Trophoblast cell (in vitro differentiated cells and primary cell): Measurements from ENCODE around the gene TRPC4AP.

Experiments
- DNase-seq, 2 donors: peaks; one replicate each; pipeline ENCODE4 v3.0.0-alpha.2; 2016
- H2AFZ ChIP-seq: 2 replicates; pipeline ENCODE4 v1.6.1; 2013; ENCODE audit warnings: low read length, moderate library complexity, mild to moderate bottlenecking; ENCODE audit not compliant: insufficient read depth, poor library complexity
- H2AK5ac ChIP-seq: 2 replicates; pipeline ENCODE4 v1.6.1; 2013; ENCODE audit warnings: mild to moderate bottlenecking, low read length
- H2BK120ac ChIP-seq: 2 replicates; pipeline ENCODE4 v1.6.1; 2013; ENCODE audit warnings: low read length, mild to moderate bottlenecking, moderate library complexity; ENCODE audit not compliant: insufficient read depth, poor library complexity
- H2BK12ac ChIP-seq: 2 replicates; pipeline ENCODE4 v1.6.1; 2013; ENCODE audit warnings: mild to moderate bottlenecking, low read length, moderate library complexity
- H2BK5ac ChIP-seq: 2 replicates; pipeline ENCODE4 v1.6.1; 2013; ENCODE audit warnings: low read length, low read depth, moderate library complexity, mild to moderate bottlenecking; ENCODE audit not compliant: poor library complexity
- H3K14ac ChIP-seq: 2 replicates; pipeline ENCODE4 v1.6.1; 2013; ENCODE audit warnings: mild to moderate bottlenecking, low read length
- H3K18ac ChIP-seq: 2 replicates; pipeline ENCODE4 v1.6.1; 2013; ENCODE audit warnings: mild to moderate bottlenecking, low read length
- H3K23ac ChIP-seq: 2 replicates; pipeline ENCODE4 v1.6.1; 2013; ENCODE audit warnings: low read length
- H3K27ac ChIP-seq: 2 replicates; pipeline ENCODE4 v1.5.1; 2013; ENCODE audit warnings: low read depth, mild to moderate bottlenecking, inconsistent platforms, low read length, moderate library complexity
- H3K27me3 ChIP-seq: 2 replicates; pipeline ENCODE4 v1.6.1; 2013; ENCODE audit warnings: inconsistent platforms, mild to moderate bottlenecking, low read length, moderate library complexity; ENCODE audit not compliant: insufficient read depth
- H3K36me3 ChIP-seq, 2 experiments: 1 replicate in 1 of 2; 2 replicates in 1 of 2; pipeline ENCODE4 v1.6.1; 2013; ENCODE audit warnings: low read length in 2 of 2, mild to moderate bottlenecking in 2 of 2, moderate library complexity in 1 of 2; ENCODE audit not compliant: insufficient read depth in 2 of 2, control insufficient read depth in 1 of 2
- H3K4ac ChIP-seq: 2 replicates; pipeline ENCODE4 v1.6.1; 2013; ENCODE audit warnings: low read depth, mild to moderate bottlenecking, low read length, moderate library complexity
- H3K4me1 ChIP-seq, 2 experiments: 1 replicate in 1 of 2; 2 replicates in 1 of 2; pipeline ENCODE4 v1.6.1; 2013; ENCODE audit warnings: low read length in 2 of 2, mild to moderate bottlenecking in 2 of 2, moderate library complexity in 1 of 2; ENCODE audit not compliant: insufficient read depth in 2 of 2, control insufficient read depth in 1 of 2
- H3K4me2 ChIP-seq: 2 replicates; pipeline ENCODE4 v1.6.1; 2013; ENCODE audit warnings: inconsistent platforms, mild to moderate bottlenecking, low read length, moderate library complexity
- H3K4me3 ChIP-seq: 2 replicates; pipeline ENCODE4 v1.5.1; 2013; ENCODE audit warnings: mild to moderate bottlenecking, low read depth, low read length, inconsistent platforms
- H3K79me1 ChIP-seq: one replicate; pipeline ENCODE4 v1.6.1; 2013; ENCODE audit warnings: low read length
- H3K79me2 ChIP-seq: 2 replicates; pipeline ENCODE4 v1.6.1; 2013; ENCODE audit warnings: low read length, mild to moderate bottlenecking; ENCODE audit not compliant: control insufficient read depth, insufficient read depth, poor library complexity
- H3K9ac ChIP-seq: 2 replicates; pipeline ENCODE4 v1.6.1; 2013; ENCODE audit warnings: mild to moderate bottlenecking, low read length
- H3K9me3 ChIP-seq: 2 replicates; pipeline ENCODE4 v1.6.1; 2013; ENCODE audit warnings: low read depth, mild to moderate bottlenecking, control low read depth, inconsistent platforms, low read length; ENCODE audit not compliant: insufficient read depth
- H4K12ac ChIP-seq: 2 replicates; pipeline ENCODE4 v1.6.1; 2013; ENCODE audit warnings: low read depth, mild to moderate bottlenecking, low read length, moderate library complexity
- H4K8ac ChIP-seq: 2 replicates; pipeline ENCODE4 v1.6.1; 2013; ENCODE audit warnings: low read depth, mild to moderate bottlenecking, low read length, moderate library complexity
- H4K91ac ChIP-seq: one replicate; pipeline ENCODE4 v1.6.1; 2013; ENCODE audit warnings: low read depth, mild to moderate bottlenecking, low read length, moderate library complexity
- WGBS: extraction: QIAGEN DNeasy Blood & Tissue Kit; methylation state at CpG from one replicate; pipeline ENCODE4 v1.1.7; 2013; ENCODE audit warnings: missing lambda C conversion rate; ENCODE audit not compliant: insufficient read length, insufficient coverage; ENCODE audit errors: extremely low coverage; 5-methylcytosine and 5-hydroxymethylcytosine counted together

TRPC4AP gene

DNA sequence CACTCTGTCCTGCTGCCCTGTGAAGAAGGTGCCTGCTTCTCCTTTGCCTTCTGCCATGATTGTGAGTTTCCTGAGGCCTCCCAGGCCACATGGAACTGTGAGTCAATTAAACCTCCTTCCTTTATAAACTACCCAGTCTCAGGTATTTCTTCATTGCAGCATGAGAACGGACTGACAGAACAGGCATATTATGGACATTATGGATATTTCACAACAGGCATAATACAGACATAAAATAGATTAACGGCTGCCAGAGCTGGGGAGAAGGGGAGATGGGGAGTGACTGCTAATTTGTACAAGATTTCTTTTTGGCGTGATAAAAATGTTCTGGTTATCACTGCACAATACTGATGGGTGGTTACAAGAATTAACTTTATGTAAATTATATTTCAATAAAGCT, 29.4 kb downstream of the TRPC4AP start:
- H3K4me3 ChIP-seq: no peak overlapping the region
- H2BK5ac ChIP-seq: no peak overlapping the region
- WGBS: no CpG with 5 or more reads among the region's 3 CpGs
- no peak overlapping the region for H2BK12ac ChIP-seq
- no peaks in the 10 kb centered on the region for H3K79me1 ChIP-seq
- H3K9me3 ChIP-seq: no peaks in the 10 kb centered on the region
- no peaks in the 10 kb centered on the region for H3K27me3 ChIP-seq
- H3K79me2 ChIP-seq: peaks cover 2% of the 10 kb centered on the region
- H2BK120ac ChIP-seq: no peak overlapping the region
- no peak overlapping the region for H3K14ac ChIP-seq
- no peak for DNase-seq
- no peak overlapping the region for H4K12ac ChIP-seq
- H3K36me3 ChIP-seq: peaks cover 6 to 13% of the 10 kb centered on the region in 2 experiments
- no peak overlapping the region for H3K4ac ChIP-seq
- H3K9ac ChIP-seq: no peak overlapping the region
- no peak overlapping the region for H2AFZ ChIP-seq
- no peak overlapping the region for H3K23ac ChIP-seq
- H4K91ac ChIP-seq: no peak overlapping the region
- H3K4me1 ChIP-seq: peaks cover 2% of the 10 kb centered on the region in 2 experiments
- no peak overlapping the region for H3K18ac ChIP-seq
- H3K4me2 ChIP-seq: no peak overlapping the region
- no peak overlapping the region for H4K8ac ChIP-seq
- H2AK5ac ChIP-seq: no peak overlapping the region
- no peak overlapping the region for H3K27ac ChIP-seq

DNA sequence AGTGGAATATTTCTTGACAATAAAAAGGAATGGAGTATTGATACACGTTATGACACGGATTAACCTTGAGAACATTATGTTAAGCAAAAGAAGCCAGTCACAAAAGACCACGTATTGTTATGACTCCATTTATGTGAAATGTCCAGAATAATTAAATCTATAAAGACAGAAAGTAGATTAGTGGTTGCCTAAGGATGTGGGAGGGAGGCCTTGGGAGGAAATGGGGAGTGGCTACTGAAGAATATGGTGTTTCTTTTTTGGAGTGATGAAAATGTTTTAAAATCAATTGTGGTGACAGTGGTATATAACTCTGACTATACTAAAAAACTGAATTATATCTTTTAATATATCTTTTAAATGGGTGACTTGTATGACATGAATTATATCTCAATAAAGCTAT, 30.1 kb downstream of the TRPC4AP start:
- Histone ChIP-seq H3K23ac (no peak overlapping the region), H3K36me3 (peaks cover 6 to 13% of the 10 kb centered on the region in 2 experiments), H3K9ac (no peak overlapping the region), H2BK120ac (no peak overlapping the region), H2BK5ac (no peak overlapping the region), H2BK12ac (no peak overlapping the region), H4K12ac (no peak overlapping the region), H3K4me2 (no peak overlapping the region), H3K4ac (no peak overlapping the region), H3K27me3 (no peaks in the 10 kb centered on the region), H3K4me1 (peaks cover 2% of the 10 kb centered on the region in 2 experiments), H3K79me1 (no peaks in the 10 kb centered on the region), H3K27ac (no peak overlapping the region), H4K8ac (no peak overlapping the region), H3K4me3 (no peak overlapping the region), H3K14ac (no peak overlapping the region), H3K79me2 (peaks cover 2% of the 10 kb centered on the region), H2AK5ac (no peak overlapping the region), H2AFZ (no peak overlapping the region), H4K91ac (no peak overlapping the region), H3K9me3 (no peaks in the 10 kb centered on the region), H3K18ac (no peak overlapping the region)
- no CpG with 5 or more reads among the region's 3 CpGs for whole genome bisulfite sequencing
- DNase-seq: no peak

GRCh38 chr20:35060168-35060567, 32.4 kb downstream of the TRPC4AP start:
- Histone ChIP-seq H3K27ac (no peak overlapping the region), H2BK5ac (no peak overlapping the region), H3K79me1 (no peaks in the 10 kb centered on the region), H2AK5ac (no peak overlapping the region), H4K8ac (no peak overlapping the region), H2BK120ac (no peak overlapping the region), H3K9ac (no peak overlapping the region), H3K27me3 (no peaks in the 10 kb centered on the region), H3K4me2 (no peak overlapping the region), H3K4ac (peak overlapping the region; percentile 89), H2AFZ (no peak overlapping the region), H2BK12ac (no peak overlapping the region), H3K36me3 (peaks cover 5 to 7% of the 10 kb centered on the region in 2 experiments), H3K4me1 (peaks cover 0 to 2% of the 10 kb centered on the region in 2 experiments), H3K79me2 (peaks cover 3% of the 10 kb centered on the region), H3K23ac (no peak overlapping the region), H3K14ac (no peak overlapping the region), H4K12ac (no peak overlapping the region), H3K18ac (no peak overlapping the region), H3K9me3 (no peaks in the 10 kb centered on the region), H4K91ac (no peak overlapping the region), H3K4me3 (no peak overlapping the region)
- DNase-seq: no peak
- no CpG with 5 or more reads among the region's 5 CpGs for WGBS

- Histone ChIP-seq H3K79me1 (no peaks in the 10 kb centered on the region), H3K79me2 (peaks cover 3% of the 10 kb centered on the region)
- 100% methylated on average over 11 of the region's 14 CpGs for WGBS
These were observed 33.0 kb downstream of the TRPC4AP start for GRCh38 chr20:35059612-35060011.

More at GRCh38 chr20:35059612-35060011, 33.0 kb downstream of the TRPC4AP start:
- Histone ChIP-seq H2AK5ac (no peak overlapping the region), H3K36me3 (peaks cover 5 to 7% of the 10 kb centered on the region in 2 experiments), H3K27ac (no peak overlapping the region), H3K9me3 (no peaks in the 10 kb centered on the region), H3K4me1 (peaks cover 0 to 3% of the 10 kb centered on the region in 2 experiments), H2AFZ (no peak overlapping the region), H3K23ac (no peak overlapping the region), H3K4ac (no peak overlapping the region), H2BK12ac (no peak overlapping the region), H4K91ac (no peak overlapping the region), H2BK120ac (no peak overlapping the region), H3K27me3 (no peaks in the 10 kb centered on the region), H3K14ac (no peak overlapping the region), H3K4me3 (no peak overlapping the region), H3K4me2 (no peak overlapping the region), H4K8ac (no peak overlapping the region), H3K18ac (no peak overlapping the region), H3K9ac (no peak overlapping the region), H4K12ac (no peak overlapping the region), H2BK5ac (no peak overlapping the region)
- no peak for DNase-seq
